NCI-H187 treated with DMSO at 0.1 percent for 48 hours (cell line): Measurements from ENCODE around the gene ZNF571.
A peak's percentile ranks its signal among the peaks of the same experiment; 100 is the strongest.

Experiments
- DNase-seq: peaks from one replicate; lab custom pipeline; 2025; lab: John Stamatoyannopoulos, UW

ZNF571 gene

DNA sequence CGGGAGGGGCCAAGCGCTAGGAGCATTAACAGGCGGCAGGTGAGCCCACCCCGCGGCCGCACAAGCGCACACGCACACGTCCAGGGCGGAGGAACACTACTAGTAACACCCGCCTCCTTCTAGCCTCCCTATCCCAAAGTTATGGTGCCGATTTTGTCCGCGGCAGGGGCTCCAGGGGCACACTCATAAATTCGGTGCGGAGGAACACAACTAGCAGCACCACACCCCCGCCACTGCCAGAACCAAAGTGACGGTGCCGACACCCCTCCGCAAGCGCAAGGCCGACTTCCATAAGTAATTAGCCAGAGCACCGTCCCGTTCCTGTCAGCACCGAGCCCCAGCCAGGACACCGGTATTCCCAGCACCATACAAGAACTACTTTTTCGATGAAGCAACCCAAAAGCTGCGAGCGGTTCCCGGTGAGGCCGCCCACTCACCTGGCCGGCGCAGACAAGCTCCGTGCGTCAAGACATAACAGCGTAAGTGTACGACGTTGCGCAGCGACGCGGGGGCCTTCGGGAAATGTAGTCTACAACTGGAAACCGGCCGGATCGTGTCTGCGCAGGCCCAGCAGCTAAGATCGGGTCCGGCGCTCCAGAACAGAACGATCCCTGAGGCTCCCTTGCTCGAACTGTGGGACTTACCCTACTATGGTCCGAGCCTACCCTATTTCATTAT is at the start of gene ZNF571, which contains the start of gene ZNF540:
Gene ZNF571, minus strand, starts transcription at position 489 of the 678 bp plus-strand sequence. CDS start 8,116 bp downstream, outside the sequence.
Gene ZNF540, plus strand, starts transcription at position 573 of the 678 bp plus-strand sequence. CDS start 3,572 bp downstream, outside the sequence.
- peak; percentile 85 for DNase-seq

DNA sequence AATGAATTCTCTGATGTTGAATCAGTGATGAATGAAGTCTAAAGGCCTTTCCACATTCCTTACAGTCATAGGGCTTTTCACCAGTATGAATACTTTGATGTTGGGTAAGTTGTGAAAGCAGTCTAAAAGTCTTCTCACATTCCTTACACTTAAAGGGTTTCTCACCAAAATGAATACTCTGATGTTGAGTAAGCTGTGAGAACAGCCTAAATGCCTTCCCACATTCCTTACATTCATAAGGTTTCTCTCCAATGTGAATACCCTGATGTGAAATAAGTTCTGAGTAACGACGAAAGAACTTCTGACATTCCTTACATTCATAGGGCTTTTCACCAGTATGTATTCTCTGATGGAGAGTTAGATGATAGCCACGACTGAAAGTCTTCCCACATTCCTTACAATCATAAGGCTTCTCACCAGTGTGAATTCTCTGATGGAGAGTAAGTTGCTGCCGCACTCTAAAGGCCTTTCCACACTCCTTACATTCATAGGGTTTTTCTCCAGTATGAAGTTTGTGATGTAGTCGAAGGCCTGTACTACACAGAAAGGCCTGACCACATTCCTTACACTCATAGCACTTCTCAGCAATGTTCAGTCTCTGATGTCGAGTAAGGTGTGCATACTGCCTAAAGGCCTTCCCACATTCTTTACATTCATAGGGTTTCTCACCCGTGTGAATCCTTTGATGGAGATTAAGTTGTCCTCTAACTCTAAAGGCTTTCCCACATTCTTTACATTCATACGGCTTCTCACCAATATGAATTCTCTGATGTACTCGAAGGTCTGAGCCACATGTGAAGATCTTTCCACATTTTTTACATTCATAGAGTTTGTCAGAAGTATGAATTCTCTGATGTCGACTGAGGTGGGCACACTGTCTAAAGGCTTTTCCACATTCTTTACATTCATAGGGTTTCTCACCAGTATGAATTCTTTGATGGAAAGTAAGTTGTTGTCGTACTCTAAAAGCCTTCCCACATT is 40.8 kb upstream of the ZNF571 start:
- DNase-seq, result no peak

DNA sequence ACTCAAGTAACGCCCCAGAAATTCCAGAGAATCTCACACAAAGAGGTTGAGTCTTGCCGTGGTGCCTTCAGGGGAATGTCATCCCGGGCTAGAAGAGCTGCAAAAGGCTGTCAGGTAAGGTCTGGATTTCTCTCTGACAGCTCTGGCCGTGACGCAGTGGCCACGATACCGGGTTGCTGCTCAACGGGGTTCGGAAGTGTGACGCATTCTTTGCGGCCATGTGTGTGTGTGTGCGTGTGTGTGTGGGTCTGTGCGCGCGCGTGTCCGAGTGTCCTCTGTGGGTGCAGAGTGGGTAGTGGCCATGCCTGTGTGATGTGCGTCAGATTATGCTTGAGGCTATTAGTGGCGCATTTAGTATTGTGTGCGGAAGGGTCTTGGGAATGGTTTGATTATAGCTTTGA is 390 bp upstream of the ZNF571 start:
- DNase-seq, result no peak

- no peak for DNase-seq
Measured at GRCh38 chr19:37593996-37594303, 642 bp downstream of the ZNF571 start.

GRCh38 chr19:37583340-37583739 is 11.3 kb downstream of the ZNF571 start:
- no peak for DNase-seq

GRCh38 chr19:37572203-37572602 is 22.4 kb downstream of the ZNF571 start:
- DNase-seq, result no peak

GRCh38 chr19:37565370-37565669 is 29.3 kb downstream of the ZNF571 start:
- DNase-seq, result no peak

- DNase-seq, result no peak
Measured at GRCh38 chr19:37564624-37565369, 29.8 kb downstream of the ZNF571 start.

DNA sequence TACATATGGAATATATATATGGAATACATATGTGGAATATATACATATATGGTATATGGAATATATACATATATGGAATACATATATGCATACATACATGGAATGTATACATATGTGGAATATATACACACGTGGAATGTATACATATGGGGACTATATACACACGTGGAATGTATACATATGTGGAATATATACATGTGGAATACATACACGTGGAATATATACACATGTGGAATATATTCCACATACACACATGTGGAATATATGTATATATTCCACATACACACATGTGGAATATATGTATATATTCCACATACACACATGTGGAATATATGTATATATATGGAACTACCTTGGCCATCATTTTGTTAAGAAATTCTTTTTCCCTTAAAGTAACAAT is 31.1 kb downstream of the ZNF571 start:
- DNase-seq, result no peak

GRCh38 chr19:37551129-37551993 is 43.2 kb downstream of the ZNF571 start:
- no peak for DNase-seq

DNA sequence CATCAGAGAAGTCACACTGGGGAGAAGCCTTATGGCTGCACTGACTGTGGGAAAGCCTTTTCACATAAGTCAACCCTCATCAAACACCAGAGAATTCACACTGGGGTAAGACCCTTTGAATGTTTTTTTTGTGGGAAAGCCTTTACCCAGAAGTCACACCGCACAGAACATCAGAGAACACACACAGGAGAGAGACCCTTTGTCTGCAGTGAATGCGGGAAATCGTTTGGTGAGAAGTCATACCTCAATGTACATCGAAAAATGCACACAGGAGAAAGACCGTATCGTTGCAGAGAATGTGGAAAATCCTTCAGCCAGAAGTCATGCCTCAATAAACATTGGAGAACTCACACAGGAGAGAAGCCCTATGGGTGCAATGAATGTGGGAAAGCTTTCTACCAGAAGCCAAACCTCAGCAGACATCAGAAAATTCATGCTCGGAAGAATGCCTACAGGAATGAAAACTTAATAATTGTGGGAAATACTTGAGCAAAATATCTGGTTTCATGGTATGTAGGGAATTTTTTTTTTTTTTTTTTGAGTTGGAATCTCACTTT is 57.1 kb downstream of the ZNF571 start:
- no peak for DNase-seq

GRCh38 chr19:37519890-37520289 is 74.7 kb downstream of the ZNF571 start:
- no peak for DNase-seq
